GM19455 (cell line): ENCODE measurements around the gene ST8SIA4.
"Not testable (repeated sequence)": the region's sequence is repeated elsewhere in the genome, so short reads cannot be mapped to it uniquely, and the experiment has no call there.

Experiments used
- ATAC-seq: cut with Tn5 transposase; IDR thresholded peaks from one replicate; pipeline ENCODE4 v1.9.1; 2021; ENCODE audit not compliant: unreplicated experiment

Gene ST8SIA4

GRCh38 chr5:100788417-100788816 is 114.7 kb downstream of the ST8SIA4 start:
- no peak for ATAC-seq

GRCh38 chr5:100787648-100788047 is 115.4 kb downstream of the ST8SIA4 start:
- ATAC-seq: peak; percentile 77

- ATAC-seq: not testable (repeated sequence)
These were observed 117.5 kb downstream of the ST8SIA4 start for GRCh38 chr5:100785536-100785935.

GRCh38 chr5:100780376-100780870 is 122.7 kb downstream of the ST8SIA4 start:
- ATAC-seq: peak; percentile 70

GRCh38 chr5:100779669-100780375 is 123.3 kb downstream of the ST8SIA4 start:
- peak; percentile 34 for ATAC-seq

GRCh38 chr5:100777680-100778300 is 125.3 kb downstream of the ST8SIA4 start:
- ATAC-seq: peak; percentile 72

- no peak for ATAC-seq
These were observed 127.6 kb downstream of the ST8SIA4 start for GRCh38 chr5:100775533-100775855.

- ATAC-seq: no peak
These were observed 130.5 kb downstream of the ST8SIA4 start for GRCh38 chr5:100772548-100772947.

- no peak for ATAC-seq
These were observed 131.1 kb downstream of the ST8SIA4 start for GRCh38 chr5:100772006-100772405.

GRCh38 chr5:100771181-100771580 is 131.9 kb downstream of the ST8SIA4 start:
- no peak for ATAC-seq

GRCh38 chr5:100768221-100768620 is 134.9 kb downstream of the ST8SIA4 start:
- no peak for ATAC-seq

- ATAC-seq: no peak
These were observed 140.1 kb downstream of the ST8SIA4 start for GRCh38 chr5:100762995-100763394.

- ATAC-seq: no peak
These were observed 141.0 kb downstream of the ST8SIA4 start for GRCh38 chr5:100762108-100762507.

GRCh38 chr5:100761192-100761591 is 141.9 kb downstream of the ST8SIA4 start:
- ATAC-seq: no peak

GRCh38 chr5:100760688-100761087 is 142.4 kb downstream of the ST8SIA4 start:
- ATAC-seq: no peak

- ATAC-seq: no peak
These were observed 144.3 kb downstream of the ST8SIA4 start for GRCh38 chr5:100758780-100759179.

- ATAC-seq: no peak
These were observed 144.8 kb downstream of the ST8SIA4 start for GRCh38 chr5:100758306-100758705.

GRCh38 chr5:100757618-100758017 is 145.5 kb downstream of the ST8SIA4 start:
- no peak for ATAC-seq
